ENCODE data around the gene ENOX1. TPM values are rescaled to one million over a fixed set of nuclear protein-coding genes. Genes with fewer than 3 reads are reported as not detected.

Gene ENOX1
- total and polyA plus RNA-seq, 2 of the 8 experiments (the other 6 are each of a cell fraction or from before 2014, with no cell fraction given), result 0.23 to 0.37 TPM

DNA sequence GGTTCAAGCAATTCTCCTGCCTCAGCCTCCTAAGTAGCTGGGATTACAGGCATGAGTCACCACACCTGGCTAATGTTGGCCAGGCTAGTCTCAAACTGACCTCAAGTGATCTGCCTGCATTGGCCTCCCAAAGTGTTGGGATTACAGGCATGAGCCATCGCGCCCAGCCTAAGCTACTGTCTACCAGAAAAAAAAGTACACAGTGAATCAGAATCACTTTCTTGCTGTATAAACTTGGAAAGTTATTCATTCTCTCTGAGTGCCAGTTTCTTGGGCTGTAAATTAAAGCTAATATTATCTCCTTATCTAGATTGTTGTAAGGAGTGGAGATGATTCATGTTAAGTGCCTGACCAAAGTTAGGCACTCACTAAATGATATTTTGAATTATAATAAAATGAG is 242.8 kb downstream of the ENOX1 start:
- Histone ChIP-seq H2BK20ac (ENCODE audit: low read length) (no peak overlapping the region), H4K20me1 (replicated peaks in 1 of 2; ENCODE audit: control insufficient read depth in 1 of 2, insufficient read depth in 2 of 2, low read length in 2 of 2) (no peaks in the 10 kb centered on the region), H2BK15ac (ENCODE audit: low read length) (no peak overlapping the region), H2AFZ (ENCODE audit: low read length) (no peak overlapping the region), H3K9ac (replicated peaks in 1 of 4; ENCODE audit: extremely low read depth in 1 of 4, low read depth in 3 of 4, low read length in 3 of 4) (no peak overlapping the region), H2BK12ac (ENCODE audit: low read depth, low read length) (no peak overlapping the region), H3K4ac (replicated peaks; ENCODE audit: insufficient read length, low read depth, low read length) (no peak overlapping the region), H3K27ac (ENCODE audit: low read depth, low read length) (no peak overlapping the region), H4K8ac (ENCODE audit: extremely low read depth, insufficient read depth, low read length) (no peak overlapping the region), H3K27me3 (replicated peaks in 1 of 4; ENCODE audit: control insufficient read depth in 3 of 4, extremely low read depth in 1 of 4, insufficient read depth in 3 of 4, low read length in 3 of 4) (no peaks in the 10 kb centered on the region), H3K56ac (replicated peaks; ENCODE audit: insufficient read length, low read depth, low read length) (no peak overlapping the region), H3K4me2 (ENCODE audit: insufficient read depth in 1 of 2, low read depth in 2 of 2, low read length in 2 of 2) (no peak overlapping the region), H3K36me3 (ENCODE audit: control insufficient read depth in 2 of 4, insufficient read depth in 4 of 4, low read length in 3 of 4) (no peaks in the 10 kb centered on the region), H3K9me3 (ENCODE audit: insufficient read depth in 2 of 2, low read depth in 1 of 2, low read length in 1 of 2) (no peaks in the 10 kb centered on the region), H3K79me1 (ENCODE audit: low read depth, low read length) (no peaks in the 10 kb centered on the region), H4K5ac (ENCODE audit: insufficient read length, low read depth, low read length) (no peak overlapping the region), H3K14ac (ENCODE audit: insufficient read length) (no peak overlapping the region), H3K23me2 (ENCODE audit: low read depth, low read length) (no peaks in the 10 kb centered on the region), H4K91ac (replicated peaks; ENCODE audit: insufficient read length, low read length) (no peak overlapping the region), H3K4me1 (replicated peaks in 1 of 4; ENCODE audit: control insufficient read depth in 3 of 4, insufficient read depth in 4 of 4, low read length in 3 of 4) (no peaks in the 10 kb centered on the region), H2AK5ac (ENCODE audit: low read depth, low read length) (no peak overlapping the region), H3K4me3 (ENCODE audit: extremely low read depth in 1 of 4, insufficient read depth in 2 of 4, low read depth in 3 of 4, low read length in 4 of 4) (no peak overlapping the region), H3K23ac (ENCODE audit: insufficient read length) (no peak overlapping the region), H2BK120ac (replicated peaks; ENCODE audit: low read depth, low read length) (no peak overlapping the region), H2BK5ac (ENCODE audit: low read depth, low read length) (no peak overlapping the region), H3K18ac (ENCODE audit: extremely low read depth, low read length) (no peak overlapping the region), H3K79me2 (ENCODE audit: control insufficient read depth in 1 of 2, insufficient read depth in 2 of 2, low read length in 2 of 2) (no peaks in the 10 kb centered on the region)
- 94% methylated on average over 2 of the region's 2 CpGs; no CpG with 5 or more reads in 1 of the 2 experiments for WGBS, 2 experiments (ENCODE audit: extremely low coverage in 1 of 2, insufficient coverage in 1 of 2, insufficient read length in 1 of 2, insufficient replicate concordance in 2 of 2, low coverage in 1 of 2, low lambda C conversion rate in 2 of 2, missing lambda C conversion rate in 1 of 2)
- ChIA-PET POLR2A (ENCODE audit: partially characterized antibody) (no interaction called here), CTCF (ENCODE audit: partially characterized antibody) (no interaction called here)
- no peak for FAIRE-seq
- DNase-seq (ENCODE audit: low read depth in 1 of 2, low spot score in 2 of 2), result no peak
- TF ChIP-seq CREB1 (IDR thresholded peaks at IDR 0.05) (no peak), CEBPB (IDR thresholded peaks at IDR 0.05; ENCODE audit: low read depth, low read length) (no peak), BACH1 (IDR thresholded peaks at IDR 0.05; ENCODE audit: low read length) (no peak), POU5F1 (IDR thresholded peaks at IDR 0.05; ENCODE audit: low read depth, low read length) (no peak), RBBP5 (IDR thresholded peaks at IDR 0.05; ENCODE audit: borderline replicate concordance, low read depth, low read length) (no peak), EGR1 (IDR thresholded peaks at IDR 0.05; ENCODE audit: borderline replicate concordance, low read depth, low read length) (no peak), KDM4A (IDR thresholded peaks at IDR 0.05; ENCODE audit: low read depth, low read length, severe bottlenecking) (no peak), SP1 (IDR thresholded peaks at IDR 0.05; ENCODE audit: low read depth, low read length) (no peak), NRF1 (IDR thresholded peaks at IDR 0.05; ENCODE audit: low read depth, low read length) (no peak), HDAC6 (IDR thresholded peaks at IDR 0.05; ENCODE audit: low read depth, low read length) (no peak), CBX8 (IDR thresholded peaks at IDR 0.05; ENCODE audit: borderline replicate concordance, low read depth, low read length) (no peak), CHD1 (IDR thresholded peaks at IDR 0.05; ENCODE audit: low read depth, low read length) (no peak), BRCA1 (IDR thresholded peaks at IDR 0.05; ENCODE audit: low read depth, low read length) (no peak)
- TF ChIP-seq, protein P1, sequence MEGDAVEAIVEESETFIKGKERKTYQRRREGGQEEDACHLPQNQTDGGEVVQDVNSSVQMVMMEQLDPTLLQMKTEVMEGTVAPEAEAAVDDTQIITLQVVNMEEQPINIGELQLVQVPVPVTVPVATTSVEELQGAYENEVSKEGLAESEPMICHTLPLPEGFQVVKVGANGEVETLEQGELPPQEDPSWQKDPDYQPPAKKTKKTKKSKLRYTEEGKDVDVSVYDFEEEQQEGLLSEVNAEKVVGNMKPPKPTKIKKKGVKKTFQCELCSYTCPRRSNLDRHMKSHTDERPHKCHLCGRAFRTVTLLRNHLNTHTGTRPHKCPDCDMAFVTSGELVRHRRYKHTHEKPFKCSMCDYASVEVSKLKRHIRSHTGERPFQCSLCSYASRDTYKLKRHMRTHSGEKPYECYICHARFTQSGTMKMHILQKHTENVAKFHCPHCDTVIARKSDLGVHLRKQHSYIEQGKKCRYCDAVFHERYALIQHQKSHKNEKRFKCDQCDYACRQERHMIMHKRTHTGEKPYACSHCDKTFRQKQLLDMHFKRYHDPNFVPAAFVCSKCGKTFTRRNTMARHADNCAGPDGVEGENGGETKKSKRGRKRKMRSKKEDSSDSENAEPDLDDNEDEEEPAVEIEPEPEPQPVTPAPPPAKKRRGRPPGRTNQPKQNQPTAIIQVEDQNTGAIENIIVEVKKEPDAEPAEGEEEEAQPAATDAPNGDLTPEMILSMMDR (IDR thresholded peaks at IDR 0.05; ENCODE audit: control extremely low read depth in 1 of 3, insufficient read depth in 1 of 3, low read depth in 1 of 3, low read length in 3 of 3), result no peak

All from H1 (cell line).